ENCODE data around the gene VEZF1. TPM values are rescaled to one million over a fixed set of nuclear protein-coding genes. Genes with fewer than 3 reads are reported as not detected.

The VEZF1 gene
- total RNA-seq, 1 experiment from 2014 or later, result 50.9 TPM

DNA sequence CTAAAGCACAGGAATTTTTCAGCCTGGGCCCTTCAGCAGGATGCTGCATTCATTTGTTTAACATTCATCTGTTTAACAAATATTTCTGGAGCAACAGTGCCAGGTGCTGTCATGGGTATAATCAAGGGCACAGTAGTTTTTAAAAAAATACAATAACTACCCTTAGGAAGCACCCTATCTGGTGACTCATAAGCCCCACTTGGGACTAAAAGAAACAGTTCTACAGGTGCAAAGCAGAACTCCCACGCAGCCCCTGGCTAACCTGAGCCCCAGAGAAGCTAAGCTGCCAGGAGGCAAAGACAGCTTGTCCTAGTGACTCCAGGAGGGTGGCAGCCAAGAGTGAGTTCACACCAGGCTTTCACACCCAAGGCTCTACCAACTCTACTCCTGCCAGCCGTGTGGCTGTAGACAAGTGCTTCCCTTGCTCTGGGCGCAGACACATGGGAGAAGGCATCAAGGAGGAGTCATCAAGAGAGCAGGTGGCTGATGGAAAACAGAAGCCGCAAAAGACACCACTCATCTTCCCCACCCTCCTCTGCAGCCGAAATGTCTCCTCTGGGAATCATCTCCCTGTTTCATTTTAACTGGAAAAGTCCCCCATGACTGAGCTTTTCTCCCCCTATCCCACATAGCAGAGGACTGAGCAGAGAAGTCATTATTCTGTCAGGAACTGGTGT is 47.3 kb downstream of the VEZF1 start:
- Histone ChIP-seq H3F3A (ENCODE audit: insufficient read depth, low read depth) (peaks cover 41% of the 10 kb centered on the region; the same call in 1 of the 2 replicates), H3K4me1 (replicated peaks; ENCODE audit: insufficient read depth) (peaks cover 48% of the 10 kb centered on the region), H2AFZ (no peak overlapping the region), H3K9me2 (ENCODE audit: insufficient read depth) (no peaks in the 10 kb centered on the region), H4K20me1 (ENCODE audit: insufficient read depth) (no peaks in the 10 kb centered on the region), H3K4me2 (no peak overlapping the region), H3K9me3 (ENCODE audit: insufficient read depth, low read depth) (no peaks in the 10 kb centered on the region), H3K4me3 (no peak overlapping the region), H3K36me3 (ENCODE audit: low read depth) (no peaks in the 10 kb centered on the region), H3K27me3 (ENCODE audit: insufficient read depth, low read depth) (no peaks in the 10 kb centered on the region), H3K79me2 (ENCODE audit: low read depth) (peaks cover 56% of the 10 kb centered on the region), H3K27ac (no peak overlapping the region)
- ChIA-PET POLR2A (ENCODE audit: unreplicated experiment) (interaction anchor here (0.6 to 0.7 kb wide), 2 partner anchors 53 to 81 kb away, joined by 3 read pairs; no protein-coding TSS in a partner anchor), CTCF (no interaction called here)
- intact Hi-C loops (cut with micrococcal nuclease; ENCODE audit: unreplicated experiment), result no loop called here
- DNase-seq, result peak in 1 of 2 experiments; percentile 71
- TF ChIP-seq CTCF (conservative IDR thresholded peaks at IDR 0.05) (no peak), EZH2 (IDR thresholded peaks at IDR 0.05; ENCODE audit: low read depth) (no peak)
- BruUV-seq (replicated peaks), result no TSS peak

GRCh38 chr17:57940231-57940630 is 47.8 kb downstream of the VEZF1 start:
- CTCF ChIA-PET, result interaction anchor here (0.6 to 0.7 kb wide), 2 partner anchors 227 to 1104 kb away, joined by 6 to 8 read pairs; no protein-coding TSS in a partner anchor

DNA sequence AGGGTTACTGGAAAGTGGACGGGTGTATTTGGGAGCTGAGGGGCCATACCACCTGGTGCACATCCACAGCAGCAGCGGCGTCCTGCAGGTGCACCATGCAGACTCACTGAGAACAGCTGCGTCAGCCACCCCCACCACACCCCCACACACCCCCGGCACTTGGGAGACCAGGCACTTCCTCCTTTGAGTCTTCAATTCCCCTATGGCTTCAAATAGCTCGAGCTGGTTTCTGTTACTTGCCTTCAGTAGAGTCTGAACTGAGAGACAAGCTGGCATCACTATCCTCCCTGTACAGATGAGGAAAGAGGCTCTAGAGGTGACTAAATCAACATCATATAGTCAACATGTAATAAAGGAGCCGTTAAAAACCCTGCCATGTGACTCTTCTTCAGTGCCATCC is 48.3 kb downstream of the VEZF1 start:
- no peak overlapping the region for H3K4me3 ChIP-seq
- H3K27ac ChIP-seq, result no peak overlapping the region
- ChIA-PET POLR2A (ENCODE audit: unreplicated experiment) (no interaction called here), CTCF (interaction anchor here (0.6 to 0.7 kb wide), 2 partner anchors 228 to 1103 kb away, joined by 6 to 8 read pairs; no protein-coding TSS in a partner anchor)
- H3K36me3 ChIP-seq (ENCODE audit: low read depth), result no peaks in the 10 kb centered on the region
- no peaks in the 10 kb centered on the region for H4K20me1 ChIP-seq (ENCODE audit: insufficient read depth)
- H3F3A ChIP-seq (ENCODE audit: insufficient read depth, low read depth), result peaks cover 51% of the 10 kb centered on the region; the same call in 1 of the 2 replicates
- H3K4me1 ChIP-seq (replicated peaks; ENCODE audit: insufficient read depth), result peaks cover 58% of the 10 kb centered on the region
- no peak overlapping the region for H3K4me2 ChIP-seq
- H3K9me3 ChIP-seq (ENCODE audit: insufficient read depth, low read depth), result no peaks in the 10 kb centered on the region
- H3K9me2 ChIP-seq (ENCODE audit: insufficient read depth), result no peaks in the 10 kb centered on the region
- BruUV-seq (replicated peaks), result no TSS peak
- H3K27me3 ChIP-seq (ENCODE audit: insufficient read depth, low read depth), result no peaks in the 10 kb centered on the region
- no peak for DNase-seq
- intact Hi-C loops (cut with micrococcal nuclease; ENCODE audit: unreplicated experiment), result no loop called here
- no peak overlapping the region for H2AFZ ChIP-seq
- peaks cover 46% of the 10 kb centered on the region for H3K79me2 ChIP-seq (ENCODE audit: low read depth)
- no peak for TF ChIP-seq CTCF (conservative IDR thresholded peaks at IDR 0.05)
- TF ChIP-seq EZH2 (IDR thresholded peaks at IDR 0.05; ENCODE audit: low read depth), result no peak

More at GRCh38 chr17:57940231-57940630, 47.8 kb downstream of the VEZF1 start:
- H4K20me1 ChIP-seq (ENCODE audit: insufficient read depth), result no peaks in the 10 kb centered on the region
- H3F3A ChIP-seq (ENCODE audit: insufficient read depth, low read depth), result peaks cover 47% of the 10 kb centered on the region; the same call in 1 of the 2 replicates
- H3K4me3 ChIP-seq, result no peak overlapping the region
- H3K36me3 ChIP-seq (ENCODE audit: low read depth), result no peaks in the 10 kb centered on the region
- intact Hi-C loops (cut with micrococcal nuclease; ENCODE audit: unreplicated experiment), result no loop called here
- no peak overlapping the region for H3K4me2 ChIP-seq
- H3K27ac ChIP-seq, result no peak overlapping the region
- H3K79me2 ChIP-seq (ENCODE audit: low read depth), result peaks cover 50% of the 10 kb centered on the region
- no peaks in the 10 kb centered on the region for H3K27me3 ChIP-seq (ENCODE audit: insufficient read depth, low read depth)
- H3K4me1 ChIP-seq (replicated peaks; ENCODE audit: insufficient read depth), result peaks cover 53% of the 10 kb centered on the region
- H2AFZ ChIP-seq, result no peak overlapping the region
- H3K9me3 ChIP-seq (ENCODE audit: insufficient read depth, low read depth), result no peaks in the 10 kb centered on the region
- TF ChIP-seq EZH2 (IDR thresholded peaks at IDR 0.05; ENCODE audit: low read depth) (no peak), CTCF (conservative IDR thresholded peaks at IDR 0.05) (no peak)
- BruUV-seq (replicated peaks), result no TSS peak
- POLR2A ChIA-PET (ENCODE audit: unreplicated experiment), result no interaction called here
- no peaks in the 10 kb centered on the region for H3K9me2 ChIP-seq (ENCODE audit: insufficient read depth)
- DNase-seq, result no peak
